ENCODE results near the gene CLDN19.

DNA sequence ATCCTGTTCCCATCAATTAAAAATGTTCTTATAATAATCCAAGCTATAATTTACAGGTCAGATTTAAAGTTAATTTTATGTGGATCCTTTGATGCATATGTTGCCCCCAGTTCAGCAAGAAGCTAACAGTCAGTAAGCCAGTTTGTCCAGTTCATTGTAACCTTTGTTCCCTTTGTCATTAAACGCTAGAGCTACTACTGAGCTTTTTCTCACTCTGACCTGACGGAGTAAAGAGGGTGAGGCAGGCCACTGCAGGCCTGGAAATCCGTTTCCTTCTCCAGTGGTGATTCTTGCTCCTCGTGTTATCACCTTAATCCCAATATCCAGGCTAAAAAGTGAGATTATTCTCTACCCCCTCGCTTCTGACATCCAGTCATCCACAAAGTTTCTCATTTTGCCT is 47.6 kb downstream of the CLDN19 start:
- TF ChIP-seq CTCF (conservative IDR thresholded peaks at IDR 0.05) (no peak), ZFX (IDR thresholded peaks at IDR 0.05) (no peak)

Data from C4-2B (cell line).